ENCODE results near the gene MCM8.

DNA sequence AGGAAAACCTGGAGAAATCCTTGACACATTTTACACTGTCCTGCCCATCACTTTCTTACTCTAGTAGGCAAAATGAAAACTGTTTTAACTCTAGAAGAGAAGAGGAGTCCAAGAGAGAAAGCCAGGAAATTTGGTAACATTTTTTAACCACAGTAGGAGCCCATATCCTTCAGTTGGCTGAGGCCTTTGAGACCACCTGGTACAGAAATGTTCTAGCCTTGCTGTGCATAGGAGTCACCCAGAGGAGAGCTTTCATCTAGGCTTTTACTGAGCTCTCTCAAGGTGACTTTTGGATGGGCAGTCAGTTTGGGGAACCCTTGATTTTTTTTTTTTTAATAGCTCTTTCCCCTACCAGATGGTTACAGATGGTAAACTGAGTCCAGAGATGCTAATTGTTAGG lies 78.4 kb downstream of the MCM8 start:
- no peak for TF ChIP-seq SMC3 (conservative IDR thresholded peaks at IDR 0.05; ENCODE audit: poor library complexity)
- TF ChIP-seq, protein P1, sequence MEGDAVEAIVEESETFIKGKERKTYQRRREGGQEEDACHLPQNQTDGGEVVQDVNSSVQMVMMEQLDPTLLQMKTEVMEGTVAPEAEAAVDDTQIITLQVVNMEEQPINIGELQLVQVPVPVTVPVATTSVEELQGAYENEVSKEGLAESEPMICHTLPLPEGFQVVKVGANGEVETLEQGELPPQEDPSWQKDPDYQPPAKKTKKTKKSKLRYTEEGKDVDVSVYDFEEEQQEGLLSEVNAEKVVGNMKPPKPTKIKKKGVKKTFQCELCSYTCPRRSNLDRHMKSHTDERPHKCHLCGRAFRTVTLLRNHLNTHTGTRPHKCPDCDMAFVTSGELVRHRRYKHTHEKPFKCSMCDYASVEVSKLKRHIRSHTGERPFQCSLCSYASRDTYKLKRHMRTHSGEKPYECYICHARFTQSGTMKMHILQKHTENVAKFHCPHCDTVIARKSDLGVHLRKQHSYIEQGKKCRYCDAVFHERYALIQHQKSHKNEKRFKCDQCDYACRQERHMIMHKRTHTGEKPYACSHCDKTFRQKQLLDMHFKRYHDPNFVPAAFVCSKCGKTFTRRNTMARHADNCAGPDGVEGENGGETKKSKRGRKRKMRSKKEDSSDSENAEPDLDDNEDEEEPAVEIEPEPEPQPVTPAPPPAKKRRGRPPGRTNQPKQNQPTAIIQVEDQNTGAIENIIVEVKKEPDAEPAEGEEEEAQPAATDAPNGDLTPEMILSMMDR (IDR thresholded peaks at IDR 0.05; ENCODE audit: poor library complexity, severe bottlenecking) = no peak
